NCI-H345 treated with DMSO at 0.1 percent for 48 hours (cell line): ENCODE results near the gene LCP2.

ENCODE experiments used
- DNase-seq: peaks from one replicate; lab custom pipeline; 2025; ENCODE audit not compliant: unreplicated experiment; lab: John Stamatoyannopoulos, UW

LCP2 gene

GRCh38 chr5:170316937-170317336 is 19.4 kb upstream of the LCP2 start:
- DNase-seq, result no peak

DNA sequence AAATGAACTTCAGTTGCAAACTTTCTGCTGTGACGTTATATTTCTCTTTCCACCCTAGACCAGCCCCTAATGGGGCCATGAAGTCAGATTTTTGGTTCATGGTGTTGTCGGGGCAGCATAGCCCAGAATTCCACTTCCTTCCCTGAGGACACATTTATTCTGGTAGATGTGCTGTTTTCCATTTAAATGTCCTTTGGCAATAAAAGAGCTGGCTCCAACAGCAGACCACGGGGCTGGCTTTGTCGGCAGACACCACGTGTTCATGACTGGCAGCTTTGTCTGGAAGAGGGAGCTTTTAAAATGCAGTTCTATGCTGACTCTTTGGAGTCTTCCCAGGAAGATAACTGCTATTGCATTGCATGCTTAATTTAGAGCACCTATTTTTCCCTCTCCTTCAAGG is 17.6 kb upstream of the LCP2 start:
- no peak for DNase-seq

DNA sequence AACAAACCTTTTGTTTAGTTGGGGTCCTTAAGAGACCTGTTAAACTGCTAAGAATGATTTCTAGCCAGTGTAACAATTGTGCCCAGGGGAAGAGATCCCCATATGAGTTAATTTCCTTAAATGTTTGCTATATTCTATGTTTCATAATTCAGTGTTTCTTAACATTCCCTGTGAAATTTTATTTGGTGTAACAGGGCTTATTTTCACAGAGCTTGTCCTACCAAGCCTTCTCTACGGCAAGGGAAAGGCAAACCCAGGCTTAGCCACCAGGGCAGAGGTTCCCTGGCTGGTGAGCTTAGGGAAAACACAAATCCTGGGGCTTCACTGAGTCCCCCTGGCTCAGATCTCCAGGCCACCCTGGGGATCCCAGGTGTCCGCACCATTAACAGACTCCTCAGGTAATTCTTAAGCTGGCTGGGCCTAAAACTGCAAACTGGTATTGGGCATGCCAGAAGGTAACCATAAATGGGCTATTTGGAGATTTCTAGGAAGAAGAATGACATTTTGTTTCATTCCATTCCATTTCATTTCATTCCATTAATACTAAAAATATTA is 17.0 kb upstream of the LCP2 start:
- no peak for DNase-seq

DNA sequence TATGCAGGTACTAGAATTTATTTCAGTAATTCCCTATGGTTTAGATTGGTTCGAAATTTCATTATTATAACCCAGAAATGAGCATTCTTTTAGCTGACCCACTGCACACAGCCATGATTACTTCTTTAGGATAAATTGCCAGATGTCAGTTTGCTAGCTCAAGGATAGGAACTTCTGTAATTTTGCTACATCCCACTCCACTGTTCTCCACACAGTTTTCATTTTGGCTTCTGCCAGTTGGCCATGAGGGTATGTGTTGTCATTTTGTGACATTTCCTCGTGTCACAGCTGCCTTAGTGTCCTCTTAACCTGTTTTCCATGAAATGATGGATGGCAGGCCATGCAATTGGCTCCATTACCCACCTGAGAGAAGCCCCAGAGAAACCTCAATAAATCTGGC is 16.2 kb upstream of the LCP2 start:
- DNase-seq, result no peak

DNA sequence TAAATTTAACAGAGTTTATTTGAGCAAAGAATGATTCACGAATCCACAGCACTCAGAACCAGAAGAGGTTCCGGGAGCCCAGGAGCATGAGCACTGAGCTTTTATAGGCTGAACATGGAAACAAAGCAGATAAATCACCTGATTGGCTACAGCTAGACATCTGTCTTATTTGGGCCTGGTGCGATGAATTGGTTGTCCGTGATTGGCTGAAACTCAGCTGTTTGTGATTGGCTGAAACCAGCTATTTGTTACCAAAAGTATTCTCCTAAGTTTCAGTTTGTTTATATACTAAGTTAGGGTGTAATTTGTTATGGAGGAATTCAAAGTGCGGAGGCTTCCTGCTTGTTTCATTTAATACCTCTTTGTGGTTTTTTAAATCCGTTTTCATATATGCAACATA is 15.8 kb upstream of the LCP2 start:
- DNase-seq, result no peak

DNA sequence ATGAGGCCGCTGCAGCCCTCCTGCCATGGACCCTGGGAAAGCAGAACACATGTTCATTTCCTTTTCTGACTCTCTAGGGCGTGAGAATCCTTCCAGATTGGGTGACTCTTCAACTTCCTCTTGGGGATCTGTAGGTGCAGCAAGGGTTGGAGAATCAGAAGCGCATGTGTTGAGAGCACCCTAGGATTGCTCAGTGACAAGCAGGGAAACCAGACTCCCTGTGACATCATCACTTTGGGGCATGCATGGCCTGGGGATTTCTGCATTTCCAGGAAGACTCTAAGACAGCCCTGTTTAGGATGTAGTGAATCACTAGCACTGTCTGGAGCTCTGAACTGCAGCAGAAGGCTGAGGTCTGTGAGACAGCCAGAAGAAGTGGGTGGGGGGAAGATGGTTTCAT is 15.1 kb upstream of the LCP2 start:
- no peak for DNase-seq

DNA sequence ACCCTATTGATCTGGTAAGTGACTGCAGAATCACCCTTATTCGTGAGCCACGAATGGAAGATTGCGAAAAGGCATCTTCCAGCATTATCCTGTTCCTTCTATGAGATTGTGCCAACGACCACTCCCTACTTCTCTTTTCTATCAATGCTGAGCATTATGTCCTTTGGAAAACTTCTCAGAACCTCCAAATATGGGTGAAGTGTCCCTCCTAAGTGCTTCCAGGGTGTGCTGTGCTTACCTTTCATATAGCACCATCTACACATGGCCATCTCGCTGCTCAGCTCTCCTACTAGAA is 14.7 kb upstream of the LCP2 start:
- no peak for DNase-seq

DNA sequence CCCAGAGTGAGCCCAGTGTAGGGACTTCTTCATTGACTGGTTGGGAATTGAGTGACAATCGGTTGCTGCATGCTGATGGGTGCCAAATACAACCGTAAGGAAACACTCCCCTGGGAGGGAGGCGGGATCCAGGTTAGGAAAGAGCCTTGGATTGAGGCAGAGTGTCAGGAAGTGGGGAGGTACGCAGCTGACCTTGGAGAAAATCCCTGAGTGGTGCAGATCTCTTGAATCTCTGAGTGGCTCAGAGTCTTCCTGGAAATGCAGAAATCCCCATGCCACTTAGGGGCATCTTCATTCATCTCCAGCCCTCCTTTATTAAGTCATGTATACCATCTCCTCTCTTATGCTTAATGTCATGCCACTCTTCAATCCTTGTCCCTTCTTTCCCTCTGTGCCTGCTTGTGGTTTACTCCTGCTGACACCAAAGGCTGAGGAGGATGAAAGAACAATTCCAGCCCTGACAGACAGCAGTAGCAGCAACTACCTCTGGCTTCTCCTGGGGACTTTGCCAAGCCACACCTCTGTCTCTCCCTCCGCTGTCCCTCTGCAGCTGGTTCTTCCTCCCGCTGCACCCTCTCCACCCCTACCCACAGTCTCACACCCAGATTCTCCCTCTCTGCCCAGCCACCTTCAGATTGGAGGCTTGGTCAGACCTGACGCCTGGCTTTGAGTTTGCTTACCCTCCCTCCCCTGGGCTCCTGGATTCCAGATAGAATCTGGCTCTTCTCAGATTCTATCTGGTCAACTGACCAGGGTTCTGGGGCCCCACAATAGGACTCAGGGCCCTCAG is 14.1 kb upstream of the LCP2 start:
- DNase-seq, result no peak

- DNase-seq, result no peak
Measured at GRCh38 chr5:170310256-170310926, 12.8 kb upstream of the LCP2 start.

DNA sequence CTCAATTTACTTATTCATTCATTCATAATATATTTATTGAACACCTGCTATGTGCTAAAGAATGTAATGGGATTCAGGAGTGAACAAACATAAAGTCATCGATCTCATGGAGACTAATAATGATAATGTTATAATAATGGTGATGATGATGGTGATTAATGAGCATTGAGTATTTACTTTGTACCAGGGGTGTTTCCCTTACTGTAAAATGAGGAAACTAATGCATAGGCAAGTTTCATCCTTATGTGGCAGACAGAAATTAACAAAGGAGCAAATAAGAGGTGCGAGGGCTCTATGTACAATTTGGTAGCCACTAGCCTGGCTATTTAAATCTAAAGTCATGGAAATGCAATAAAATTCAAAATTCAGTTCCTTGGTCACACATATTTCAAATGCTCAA is 11.1 kb upstream of the LCP2 start:
- DNase-seq, result no peak

DNA sequence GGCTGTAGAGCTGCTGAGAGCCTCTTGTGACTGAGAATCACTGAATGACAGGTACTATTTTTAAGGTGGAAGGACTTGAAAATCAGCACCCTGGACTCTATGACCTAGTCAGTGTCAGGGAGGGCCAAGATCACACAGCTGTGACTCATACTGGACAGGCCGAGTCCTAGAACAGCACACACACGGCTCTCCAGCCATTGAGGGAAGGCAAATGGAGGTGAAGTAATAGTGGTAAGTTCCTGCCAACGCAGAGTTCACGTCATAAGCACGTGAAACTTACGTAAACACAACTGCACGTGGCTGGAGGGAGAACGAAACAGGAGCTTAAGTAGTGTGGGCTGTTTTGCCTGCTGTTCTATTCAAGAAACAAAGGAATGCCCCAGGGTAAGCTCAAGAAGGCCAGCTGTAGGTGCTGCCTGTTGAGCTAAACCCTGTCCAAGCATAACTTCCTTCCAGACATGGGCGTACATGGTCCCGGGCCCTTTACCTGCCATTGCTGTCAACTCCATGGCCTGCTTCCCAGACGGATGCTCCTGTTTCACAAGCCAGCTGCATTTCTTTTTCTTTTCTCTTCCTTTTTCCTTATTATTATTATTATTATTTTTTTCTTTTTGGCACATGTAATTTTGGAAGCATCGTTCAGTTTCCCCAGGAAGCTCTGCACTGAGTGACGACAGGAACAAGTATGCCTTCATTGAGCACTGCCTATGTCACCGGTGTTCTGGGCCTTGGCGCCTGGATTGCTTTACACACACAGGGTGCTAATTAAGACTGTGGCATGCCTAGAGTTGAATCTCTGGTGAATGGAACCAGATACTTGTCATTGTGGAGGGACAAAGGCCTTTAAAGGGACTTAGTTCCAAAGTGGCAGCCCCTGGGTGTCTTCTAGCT is 10.2 kb upstream of the LCP2 start:
- DNase-seq, result peak; percentile 23

- no peak for DNase-seq
Measured at GRCh38 chr5:170306381-170306831, 8.8 kb upstream of the LCP2 start.

GRCh38 chr5:170305646-170306025 is 8.1 kb upstream of the LCP2 start:
- DNase-seq, result no peak

DNA sequence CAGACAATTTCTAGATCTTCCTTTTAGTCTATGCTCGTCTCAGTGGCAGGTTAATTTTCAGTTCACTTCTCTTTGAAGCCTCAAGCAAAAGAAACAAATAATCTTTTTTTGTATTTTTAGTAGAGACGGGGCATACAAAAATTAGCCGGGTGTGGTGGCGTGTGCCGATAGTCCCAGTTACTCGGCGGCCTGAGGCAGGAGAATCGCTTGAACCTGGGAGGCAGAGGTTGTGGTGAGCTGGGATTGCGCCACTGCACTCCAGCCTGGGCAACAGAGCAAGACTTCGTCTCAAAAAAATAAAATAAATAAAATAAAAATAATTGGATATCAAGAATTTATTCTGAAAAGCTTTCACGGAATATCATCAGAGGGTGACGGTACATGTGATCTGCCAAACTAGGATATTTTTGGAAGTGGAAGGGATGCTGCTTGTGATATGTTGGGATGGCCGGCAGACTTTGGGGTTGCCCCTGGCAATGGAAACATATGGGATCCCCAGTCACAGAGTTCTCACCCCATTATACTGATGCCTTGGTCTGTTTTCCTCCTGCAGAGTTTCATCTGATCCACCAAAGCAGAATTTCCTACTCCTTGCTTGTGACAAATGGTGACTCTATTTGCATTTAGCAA is 7.6 kb upstream of the LCP2 start:
- DNase-seq, result no peak

DNA sequence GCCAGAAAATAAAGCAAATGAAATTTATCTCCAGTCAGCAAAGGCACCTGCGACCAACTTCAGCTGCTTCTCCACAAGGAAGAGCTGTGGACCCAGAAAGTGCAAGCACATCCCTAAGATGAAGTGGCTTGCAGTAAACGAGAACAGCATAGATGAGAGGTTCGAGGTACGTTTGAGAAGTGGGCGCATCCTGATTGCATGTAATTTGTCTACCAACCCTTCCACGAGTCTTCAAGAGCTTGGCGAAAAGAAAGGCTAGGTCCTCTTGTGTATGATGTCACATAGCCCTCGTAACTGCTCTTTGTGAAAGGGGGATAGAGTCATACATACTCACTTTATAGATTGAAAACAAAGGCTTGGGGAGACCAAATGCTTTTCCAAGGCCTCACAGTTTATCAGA is 6.0 kb upstream of the LCP2 start:
- DNase-seq, result no peak

DNA sequence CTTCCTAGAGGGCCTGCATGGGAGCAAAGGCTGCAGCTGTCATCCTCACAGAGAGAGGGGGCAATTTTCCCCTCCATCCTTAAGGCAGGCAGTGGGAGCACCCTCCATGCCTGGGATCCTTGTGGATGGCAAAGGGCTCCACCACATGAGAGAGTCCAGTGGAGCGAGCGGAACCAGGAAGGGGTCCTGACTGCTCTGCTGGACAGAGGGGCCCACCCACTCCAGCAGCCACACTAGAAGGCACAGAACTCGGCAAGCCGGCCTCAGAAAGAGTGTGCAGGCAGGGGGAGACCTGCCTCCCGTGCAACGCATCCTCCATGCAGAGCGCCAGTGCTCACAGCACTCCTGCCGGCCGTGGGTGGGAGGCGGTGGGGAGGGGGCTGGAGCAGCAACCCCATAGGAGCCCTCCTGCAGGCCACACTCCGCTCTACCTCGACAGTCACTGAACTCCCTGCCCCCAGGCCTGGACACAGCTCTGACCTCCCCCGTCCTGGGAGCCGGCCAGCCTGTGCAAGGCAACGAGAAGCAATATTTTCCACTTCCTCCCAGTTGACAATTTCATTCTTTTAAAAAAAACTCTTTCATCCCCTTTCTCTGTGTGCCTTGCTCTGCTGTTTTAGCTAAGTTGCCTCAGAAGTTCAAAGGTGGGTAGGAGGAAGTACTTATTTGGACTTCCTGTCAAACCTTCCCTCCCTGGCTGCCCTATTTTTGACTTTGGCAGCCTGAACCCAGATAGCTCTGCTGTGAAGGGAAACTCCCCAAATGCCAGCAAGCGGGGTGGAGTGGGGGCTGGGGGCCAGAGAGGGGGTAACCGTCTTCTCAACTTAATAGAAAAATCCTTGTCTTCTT is 5.3 kb upstream of the LCP2 start:
- DNase-seq, result no peak

DNA sequence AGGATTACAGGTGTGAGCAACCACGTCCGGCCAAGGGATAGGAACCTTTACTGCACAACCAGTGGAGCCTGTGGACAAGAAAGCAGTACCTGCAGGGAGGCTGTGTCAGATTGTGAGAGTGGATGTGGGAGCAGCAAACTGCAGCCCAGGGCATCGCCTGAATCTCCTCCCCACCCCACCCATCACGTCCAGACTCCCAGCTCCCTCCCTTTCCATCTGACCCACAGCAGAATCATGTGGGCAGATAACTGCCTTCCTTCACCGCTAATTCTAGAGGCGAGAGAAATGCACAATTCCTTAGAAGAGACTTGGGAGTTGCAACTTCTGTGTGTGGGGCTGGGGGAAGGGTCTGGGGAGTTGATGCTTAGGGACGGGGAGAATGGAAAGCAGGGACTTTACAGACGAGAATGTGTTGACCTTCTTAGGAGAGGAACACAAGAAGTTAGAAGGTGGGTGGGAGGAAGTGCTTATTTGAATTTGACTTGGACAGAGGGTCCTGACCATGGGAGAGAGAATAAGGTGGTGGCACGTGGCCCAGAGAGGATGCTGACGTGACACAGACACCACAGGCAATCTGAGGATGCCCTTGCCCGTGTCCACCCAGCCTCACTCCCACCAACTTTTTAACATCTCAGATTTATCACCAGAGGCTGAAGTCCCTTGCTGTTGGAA is 4.5 kb upstream of the LCP2 start:
- DNase-seq, result no peak

GRCh38 chr5:170301149-170301548 is 3.6 kb upstream of the LCP2 start:
- no peak for DNase-seq

GRCh38 chr5:170300361-170301013 is 2.9 kb upstream of the LCP2 start:
- no peak for DNase-seq
